PC-9 (cell line): ENCODE results near the gene SRPK2.
"Not testable (repeated sequence)": the region's sequence is repeated elsewhere in the genome, so short reads cannot be mapped to it uniquely, and the experiment has no call there.

Experiments used
- EZH2 ChIP-seq: fragments of 200-600 bp; sonication (generic); IDR thresholded peaks from 2 replicates; pipeline ENCODE4 v1.8.0; 2017; ENCODE audit warnings: antibody characterized with exemption, low read depth
- TF ChIP-seq, protein P1 (sequence below): fragments of 200-600 bp; sonication (generic); conservative IDR thresholded peaks from 2 replicates; pipeline ENCODE4 v1.6.1; 2017; ENCODE audit warnings: mixed run types, antibody characterized with exemption, mild to moderate bottlenecking, moderate library complexity

DNA sequence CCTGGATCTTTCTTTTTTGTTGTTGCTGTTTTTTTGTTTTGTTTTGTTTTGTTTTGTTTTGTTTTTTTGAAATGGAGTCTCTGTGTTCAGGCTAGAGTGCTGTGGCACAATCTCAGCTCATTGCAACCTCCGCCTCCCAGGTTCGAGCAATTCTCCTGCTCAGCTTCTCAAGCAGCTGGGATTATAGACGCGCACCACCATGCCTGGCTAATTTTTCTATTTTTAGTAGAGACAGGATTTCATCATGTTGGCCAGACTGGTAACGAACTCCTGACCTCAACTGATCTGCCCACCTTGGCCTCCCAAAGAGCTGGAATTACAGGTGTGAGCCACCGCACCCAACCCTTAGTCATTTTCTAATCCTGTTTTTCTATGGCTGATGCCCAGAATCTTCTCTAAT lies 94.2 kb downstream of the SRPK2 start:
- TF ChIP-seq, protein P1, sequence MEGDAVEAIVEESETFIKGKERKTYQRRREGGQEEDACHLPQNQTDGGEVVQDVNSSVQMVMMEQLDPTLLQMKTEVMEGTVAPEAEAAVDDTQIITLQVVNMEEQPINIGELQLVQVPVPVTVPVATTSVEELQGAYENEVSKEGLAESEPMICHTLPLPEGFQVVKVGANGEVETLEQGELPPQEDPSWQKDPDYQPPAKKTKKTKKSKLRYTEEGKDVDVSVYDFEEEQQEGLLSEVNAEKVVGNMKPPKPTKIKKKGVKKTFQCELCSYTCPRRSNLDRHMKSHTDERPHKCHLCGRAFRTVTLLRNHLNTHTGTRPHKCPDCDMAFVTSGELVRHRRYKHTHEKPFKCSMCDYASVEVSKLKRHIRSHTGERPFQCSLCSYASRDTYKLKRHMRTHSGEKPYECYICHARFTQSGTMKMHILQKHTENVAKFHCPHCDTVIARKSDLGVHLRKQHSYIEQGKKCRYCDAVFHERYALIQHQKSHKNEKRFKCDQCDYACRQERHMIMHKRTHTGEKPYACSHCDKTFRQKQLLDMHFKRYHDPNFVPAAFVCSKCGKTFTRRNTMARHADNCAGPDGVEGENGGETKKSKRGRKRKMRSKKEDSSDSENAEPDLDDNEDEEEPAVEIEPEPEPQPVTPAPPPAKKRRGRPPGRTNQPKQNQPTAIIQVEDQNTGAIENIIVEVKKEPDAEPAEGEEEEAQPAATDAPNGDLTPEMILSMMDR, result not testable (repeated sequence)
- TF ChIP-seq EZH2, result not testable (repeated sequence)
